ENCODE results near the gene EIF5A2. TPM values are rescaled to one million over a fixed set of nuclear protein-coding genes. Genes with fewer than 3 reads are reported as not detected.
"Not testable (repeated sequence)": the region's sequence is repeated elsewhere in the genome, so short reads cannot be mapped to it uniquely, and the experiment has no call there.

The EIF5A2 gene
- total RNA-seq, 2 experiments from 2014 or later = 9.6 to 11.2 TPM

GRCh38 chr3:170909129-170909903 lies 879 bp upstream of the EIF5A2 start:
- Mint-ChIP-seq H3K27me3 (no peaks in the 10 kb centered on the region), H3K27ac (no peak overlapping the region), H3K4me1 (peaks cover 21% of the 10 kb centered on the region), H3K9me3 (peaks cover 15% of the 10 kb centered on the region), H3K4me3 (no peak overlapping the region), H3K36me3 (peaks cover 14% of the 10 kb centered on the region)
- DNase-seq = no peak

GRCh38 chr3:170907637-170908234 lies 701 bp downstream of the EIF5A2 start:
- Mint-ChIP-seq H3K27ac (no peak overlapping the region), H3K4me3 (peak overlapping the region; percentile 98), H3K9me3 (peaks cover 15% of the 10 kb centered on the region), H3K36me3 (peaks cover 18% of the 10 kb centered on the region), H3K4me1 (peaks cover 21% of the 10 kb centered on the region), H3K27me3 (no peaks in the 10 kb centered on the region)
- no peak for DNase-seq

- H3K27ac Mint-ChIP-seq = no peak overlapping the region
- H3K9me3 Mint-ChIP-seq = peaks cover 13% of the 10 kb centered on the region
- no peaks in the 10 kb centered on the region for H3K27me3 Mint-ChIP-seq
- H3K4me3 Mint-ChIP-seq = no peak overlapping the region
- no peak for DNase-seq
- peaks cover 26% of the 10 kb centered on the region for H3K36me3 Mint-ChIP-seq
- H3K4me1 Mint-ChIP-seq = peaks cover 21% of the 10 kb centered on the region
These were observed 2.6 kb downstream of the EIF5A2 start for GRCh38 chr3:170905862-170906261.

GRCh38 chr3:170903123-170903522 lies 5.3 kb downstream of the EIF5A2 start:
- Mint-ChIP-seq H3K36me3 (peaks cover 27% of the 10 kb centered on the region), H3K4me1 (peaks cover 16% of the 10 kb centered on the region), H3K27me3 (no peaks in the 10 kb centered on the region), H3K4me3 (no peak overlapping the region), H3K27ac (no peak overlapping the region), H3K9me3 (peaks cover 1% of the 10 kb centered on the region)
- no peak for DNase-seq

- Mint-ChIP-seq H3K4me1 (no peaks in the 10 kb centered on the region), H3K9me3 (peaks cover 2% of the 10 kb centered on the region), H3K27ac (no peak overlapping the region), H3K36me3 (peaks cover 44% of the 10 kb centered on the region), H3K4me3 (no peak overlapping the region), H3K27me3 (no peaks in the 10 kb centered on the region)
- no peak for DNase-seq
These were observed 9.0 kb downstream of the EIF5A2 start for GRCh38 chr3:170899455-170899854.

- DNase-seq = no peak
- Mint-ChIP-seq H3K27ac (no peak overlapping the region), H3K9me3 (peaks cover 2% of the 10 kb centered on the region), H3K4me3 (no peak overlapping the region), H3K4me1 (no peaks in the 10 kb centered on the region), H3K27me3 (no peaks in the 10 kb centered on the region), H3K36me3 (peaks cover 44% of the 10 kb centered on the region)
These were observed 10.5 kb downstream of the EIF5A2 start for GRCh38 chr3:170897978-170898377.

- DNase-seq, H3K4me1 Mint-ChIP-seq, H3K9me3 Mint-ChIP-seq, H3K27ac Mint-ChIP-seq, H3K4me3 Mint-ChIP-seq, H3K27me3 Mint-ChIP-seq: not testable (repeated sequence)
- H3K36me3 Mint-ChIP-seq = peaks cover 40% of the 10 kb centered on the region
These were observed 11.2 kb downstream of the EIF5A2 start for GRCh38 chr3:170897199-170897598.

- DNase-seq = no peak
- H3K36me3 Mint-ChIP-seq = peaks cover 36% of the 10 kb centered on the region
- H3K27ac Mint-ChIP-seq = no peak overlapping the region
- no peaks in the 10 kb centered on the region for H3K4me1 Mint-ChIP-seq
- H3K27me3 Mint-ChIP-seq = no peaks in the 10 kb centered on the region
- no peak overlapping the region for H3K4me3 Mint-ChIP-seq
- H3K9me3 Mint-ChIP-seq = peaks cover 2% of the 10 kb centered on the region
These were observed 11.7 kb downstream of the EIF5A2 start for GRCh38 chr3:170896781-170897180.

- H3K9me3 Mint-ChIP-seq, DNase-seq, H3K4me1 Mint-ChIP-seq, H3K4me3 Mint-ChIP-seq, H3K27ac Mint-ChIP-seq, H3K27me3 Mint-ChIP-seq: not testable (repeated sequence)
- H3K36me3 Mint-ChIP-seq = peaks cover 35% of the 10 kb centered on the region
These were observed 12.1 kb downstream of the EIF5A2 start for GRCh38 chr3:170896333-170896732.

- Mint-ChIP-seq H3K27ac (no peak overlapping the region), H3K4me1 (no peaks in the 10 kb centered on the region), H3K9me3 (peaks cover 2% of the 10 kb centered on the region), H3K27me3 (no peaks in the 10 kb centered on the region), H3K36me3 (peaks cover 27% of the 10 kb centered on the region), H3K4me3 (no peak overlapping the region)
- DNase-seq = no peak
These were observed 14.5 kb downstream of the EIF5A2 start for GRCh38 chr3:170893895-170894294.

- H3K4me1 Mint-ChIP-seq = no peaks in the 10 kb centered on the region
- DNase-seq = no peak
- no peak overlapping the region for H3K4me3 Mint-ChIP-seq
- no peak overlapping the region for H3K27ac Mint-ChIP-seq
- H3K27me3 Mint-ChIP-seq = no peaks in the 10 kb centered on the region
- no peaks in the 10 kb centered on the region for H3K9me3 Mint-ChIP-seq
- peaks cover 2% of the 10 kb centered on the region for H3K36me3 Mint-ChIP-seq
These were observed 18.8 kb downstream of the EIF5A2 start for GRCh38 chr3:170889630-170890029.

GRCh38 chr3:170889132-170889531 lies 19.3 kb downstream of the EIF5A2 start:
- no peak overlapping the region for H3K4me3 Mint-ChIP-seq
- no peak for DNase-seq
- no peak overlapping the region for H3K27ac Mint-ChIP-seq
- no peaks in the 10 kb centered on the region for H3K4me1 Mint-ChIP-seq
- no peaks in the 10 kb centered on the region for H3K27me3 Mint-ChIP-seq
- no peaks in the 10 kb centered on the region for H3K9me3 Mint-ChIP-seq
- peaks cover under 1% of the 10 kb centered on the region for H3K36me3 Mint-ChIP-seq

GRCh38 chr3:170884109-170884930 lies 24.1 kb downstream of the EIF5A2 start:
- H3K4me1 Mint-ChIP-seq, DNase-seq, H3K4me3 Mint-ChIP-seq, H3K36me3 Mint-ChIP-seq, H3K9me3 Mint-ChIP-seq, H3K27ac Mint-ChIP-seq, H3K27me3 Mint-ChIP-seq: not testable (repeated sequence)

- not testable (repeated sequence) for H3K9me3 Mint-ChIP-seq, DNase-seq, H3K27ac Mint-ChIP-seq, H3K4me3 Mint-ChIP-seq, H3K27me3 Mint-ChIP-seq, H3K36me3 Mint-ChIP-seq, H3K4me1 Mint-ChIP-seq
These were observed 29.7 kb downstream of the EIF5A2 start for GRCh38 chr3:170878688-170879087.

- H3K4me1 Mint-ChIP-seq, H3K9me3 Mint-ChIP-seq, H3K27ac Mint-ChIP-seq, H3K4me3 Mint-ChIP-seq, H3K36me3 Mint-ChIP-seq, DNase-seq, H3K27me3 Mint-ChIP-seq: not testable (repeated sequence)
These were observed 31.1 kb downstream of the EIF5A2 start for GRCh38 chr3:170877311-170877710.
